Measurements from ENCODE around the gene VWA7.
A peak's percentile ranks its signal among the peaks of the same experiment; 100 is the strongest.

- TF ChIP-seq CTCF (IDR thresholded peaks at IDR 0.05) (no peak), GABPA (IDR thresholded peaks at IDR 0.05; ENCODE audit: low read depth) (no peak), CHD2 (IDR thresholded peaks at IDR 0.05; ENCODE audit: low read length, partially characterized antibody) (no peak), TAF1 (IDR thresholded peaks at IDR 0.05; ENCODE audit: borderline replicate concordance, low read depth, low read length) (no peak), ZBTB33 (IDR thresholded peaks at IDR 0.05; ENCODE audit: borderline replicate concordance, low read depth) (no peak), POLR2AphosphoS5 (IDR thresholded peaks at IDR 0.05; ENCODE audit: low read depth, low read length) (no peak), RCOR1 (IDR thresholded peaks at IDR 0.05; ENCODE audit: low read length) (no peak), EZH2phosphoT487 (IDR thresholded peaks at IDR 0.05; ENCODE audit: borderline replicate concordance, low read depth) (no peak), EP300 (IDR thresholded peaks at IDR 0.05; ENCODE audit: borderline replicate concordance in 1 of 2, low read depth in 1 of 2, low read length in 1 of 2) (no peak), REST (IDR thresholded peaks at IDR 0.05; ENCODE audit: low read depth, low read length) (0 out of 2 replicates have a peak, but pooled peaks have one; percentile 47), USF2 (IDR thresholded peaks at IDR 0.05; ENCODE audit: borderline replicate concordance, low read depth, low read length) (no peak)
Observed at GRCh38 chr6:31740397-31741223, 36.5 kb downstream of the VWA7 start.

Measured in SK-N-SH (cell line).